Breast epithelium (tissue), 4 donors: ENCODE results near the gene EHD3. TPM values are rescaled to one million over a fixed set of nuclear protein-coding genes. Genes with fewer than 3 reads are reported as not detected.

Experiments used
- DNase-seq, 2 donors: peaks; one replicate each; pipeline ENCODE4 v3.0.0-alpha.2; 2019; ENCODE audit warnings: low spot score in 2 of 2
- H3K27ac ChIP-seq, 2 donors: fragments of 200-600 bp; sonication (generic) in 1 of 2; one replicate each; pipeline ENCODE4 v1.5.1; 2016 to 2019; ENCODE audit warnings: mild to moderate bottlenecking in 1 of 2
- H3K27me3 ChIP-seq, 2 donors: fragments of 200-600 bp; sonication (generic) in 1 of 2; one replicate each; pipeline versions ENCODE4 v1.5.1 to v1.6.0; 2017 to 2019; ENCODE audit warnings: control low read depth in 1 of 2, mild to moderate bottlenecking in 1 of 2
- H3K36me3 ChIP-seq: fragments of 200-600 bp; one replicate; pipeline ENCODE4 v1.5.1; 2019
- H3K4me1 ChIP-seq, 2 donors: fragments of 200-600 bp; sonication (generic); one replicate each; pipeline ENCODE4 v1.5.1; 2016 to 2019; ENCODE audit warnings: control low read depth in 1 of 2
- H3K4me3 ChIP-seq, 3 donors: fragments of 200-600 bp; sonication (generic); 1 replicate in 2 of 3; 2 replicates in 1 of 3; pipeline ENCODE4 v1.5.1; 2016 to 2019; ENCODE audit warnings: mild to moderate bottlenecking in 3 of 3, moderate library complexity in 2 of 3
- H3K9me3 ChIP-seq, 2 donors: fragments of 200-600 bp; sonication (generic) in 1 of 2; one replicate each; pipeline ENCODE4 v1.5.1; 2016 to 2019; ENCODE audit warnings: control low read depth in 1 of 2
- CTCF ChIP-seq, 3 donors: fragments of 450-650 bp; IDR thresholded peaks; one replicate each; pipeline ENCODE4 v1.5.1; 2016 to 2017; ENCODE audit warnings: antibody characterized with exemption in 3 of 3, mild to moderate bottlenecking in 3 of 3, moderate library complexity in 3 of 3
- POLR2A ChIP-seq: fragments of 450-650 bp; IDR thresholded peaks from one replicate; pipeline ENCODE4 v1.6.1; 2016; ENCODE audit warnings: antibody characterized with exemption, mild to moderate bottlenecking, moderate library complexity
- POLR2AphosphoS5 ChIP-seq, 3 donors: sonication (generic); formaldehyde crosslinking; IDR thresholded peaks; one replicate each; pipeline ENCODE4 v1.6.1; 2017; ENCODE audit warnings: antibody characterized with exemption in 3 of 3
- intact Hi-C: fragments of 100-400 bp; cut with DNase I; formaldehyde crosslinking; loops from one replicate; pipeline ENCODE4 v1.15.1; 2023; ENCODE audit warnings: low total_unique reads
- total RNA-seq, 3 donors: library from RNA; depleted of rRNA; stranded (reverse); fragments of >200 nt; gene quantifications; one replicate each; pipeline ENCODE4 v1.1.0, GENCODE V29; 2016

The EHD3 gene
- total RNA-seq, 3 donors from 2014 or later, result 2.7 to 10.1 (median 9.2) TPM

- Histone ChIP-seq H3K36me3 (no peaks in the 10 kb centered on the region), H3K4me3 (peak overlapping the region in 1 of 3 donors; percentile 77), H3K27ac (no peak overlapping the region), H3K4me1 (peaks cover 0 to 5% of the 10 kb centered on the region in 2 donors), H3K9me3 (no peaks in the 10 kb centered on the region), H3K27me3 (no peaks in the 10 kb centered on the region)
- TF ChIP-seq POLR2AphosphoS5 (IDR thresholded peaks at IDR 0.05), result no peak
- no peak for TF ChIP-seq CTCF (IDR thresholded peaks at IDR 0.05)
- no peak for TF ChIP-seq POLR2A
- no peak for DNase-seq
- intact Hi-C loops, result no loop called here
These were observed 721 bp upstream of the EHD3 start for GRCh38 chr2:31233231-31233630.

- peak overlapping the region; percentile 54 to 60 for H3K27ac ChIP-seq
- intact Hi-C loops, result no loop called here
- peaks cover 0 to 5% of the 10 kb centered on the region in 2 donors for H3K4me1 ChIP-seq
- no peak for DNase-seq
- no peaks in the 10 kb centered on the region for H3K9me3 ChIP-seq
- H3K27me3 ChIP-seq, result no peaks in the 10 kb centered on the region
- no peaks in the 10 kb centered on the region for H3K36me3 ChIP-seq
- peak overlapping the region; percentile 47 to 77 (median 63) for H3K4me3 ChIP-seq
- TF ChIP-seq POLR2AphosphoS5 (IDR thresholded peaks at IDR 0.05), result no peak
- no peak for TF ChIP-seq POLR2A
- no peak for TF ChIP-seq CTCF (IDR thresholded peaks at IDR 0.05)
These were observed 941 bp downstream of the EHD3 start for GRCh38 chr2:31234683-31235503.

- peak overlapping the region in 2 of 3 donors; percentile 63 to 77 for H3K4me3 ChIP-seq
- H3K9me3 ChIP-seq, result no peaks in the 10 kb centered on the region
- H3K36me3 ChIP-seq, result no peaks in the 10 kb centered on the region
- intact Hi-C loops, result no loop called here
- H3K4me1 ChIP-seq, result peaks cover 0 to 5% of the 10 kb centered on the region in 2 donors
- H3K27ac ChIP-seq, result peak overlapping the region in 1 of 2 donors; percentile 53
- TF ChIP-seq POLR2AphosphoS5 (IDR thresholded peaks at IDR 0.05), result no peak
- TF ChIP-seq POLR2A, result no peak
- no peak for TF ChIP-seq CTCF (IDR thresholded peaks at IDR 0.05)
- H3K27me3 ChIP-seq, result no peaks in the 10 kb centered on the region
- no peak for DNase-seq
These were observed 1.6 kb downstream of the EHD3 start for GRCh38 chr2:31235504-31235902.

- Histone ChIP-seq H3K4me3 (no peak overlapping the region), H3K27ac (peak overlapping the region; percentile 7 to 30), H3K36me3 (no peaks in the 10 kb centered on the region), H3K27me3 (no peaks in the 10 kb centered on the region), H3K4me1 (peaks cover 0 to 5% of the 10 kb centered on the region in 2 donors), H3K9me3 (no peaks in the 10 kb centered on the region)
- DNase-seq, result no peak
- intact Hi-C loops, result no loop called here
- TF ChIP-seq CTCF (IDR thresholded peaks at IDR 0.05), result no peak
- no peak for TF ChIP-seq POLR2AphosphoS5 (IDR thresholded peaks at IDR 0.05)
These were observed 2.7 kb downstream of the EHD3 start for GRCh38 chr2:31236433-31237205.
